Measurements from ENCODE around the gene P2RY8. TPM values are rescaled to one million over a fixed set of nuclear protein-coding genes. Genes with fewer than 3 reads are reported as not detected.
A peak's percentile ranks its signal among the peaks of the same experiment; 100 is the strongest.

The P2RY8 gene
- total and polyA plus RNA-seq, 10 of the 15 experiments (the other 5 are each of a cell fraction or from before 2014, with no cell fraction given), result 2.0 to 64.4 (median 36.5) TPM

- CTCF ChIA-PET, result no interaction called here
- H3K27me3 ChIP-seq (replicated peaks in 1 of 2; ENCODE audit: control insufficient read depth in 2 of 2, insufficient read depth in 2 of 2, low read length in 1 of 2), result no peaks in the 10 kb centered on the region
- H3K4me3 ChIP-seq, result peak overlapping the region; percentile 78
- POLR2A ChIA-PET, result no interaction called here
- H3K79me2 ChIP-seq (ENCODE audit: control insufficient read depth, insufficient read depth, low read length), result peaks cover 18% of the 10 kb centered on the region
- in situ Hi-C loops (cut with MboI) (no loop called here), intact Hi-C loops (cut with micrococcal nuclease; ENCODE audit: unreplicated experiment) (loop anchor here (2.0 kb wide), 1 partner anchor 43 kb away; the partner anchor contains the start of gene P2RY8)
- H3K36me3 ChIP-seq (ENCODE audit: control insufficient read depth in 2 of 2, insufficient read depth in 2 of 2, low read length in 1 of 2), result peaks cover 4% of the 10 kb centered on the region in 2 experiments; a peak in 2 of 4 replicates
- FAIRE-seq (peak; percentile 23), ATAC-seq (peak; percentile 77), DNase-seq (ENCODE audit: low read depth, low spot score) (no peak)
- WGBS (ENCODE audit: insufficient coverage, insufficient replicate concordance, low lambda C conversion rate, missing lambda C conversion rate), result 3% methylated on average over 15 of the region's 15 CpGs
- peak overlapping the region; percentile 87 for H3K27ac ChIP-seq (ENCODE audit: control insufficient read depth, insufficient read depth)
- H3K9ac ChIP-seq (ENCODE audit: control insufficient read depth, insufficient read depth, low read length), result peak overlapping the region; percentile 83
- H2AFZ ChIP-seq (ENCODE audit: control insufficient read depth, low read depth, low read length), result no peak overlapping the region
- RAD21 ChIA-PET (ENCODE audit: unreplicated experiment), result no interaction called here
- SMC1A ChIA-PET (ENCODE audit: uncharacterized antibody, unreplicated experiment), result no interaction called here
- BruUV-seq (replicated peaks), result TSS peak; percentile 70
- no peaks in the 10 kb centered on the region for H4K20me1 ChIP-seq (ENCODE audit: control insufficient read depth, insufficient read depth)
- no peaks in the 10 kb centered on the region; the same call in 2 of the 3 replicates for H3K9me3 ChIP-seq (replicated peaks; ENCODE audit: control insufficient read depth, insufficient read depth, low read length)
- peaks cover 20% of the 10 kb centered on the region for H3K4me1 ChIP-seq (ENCODE audit: control insufficient read depth, insufficient read depth, low read length)
- H3K4me2 ChIP-seq (ENCODE audit: control insufficient read depth, insufficient read depth), result peak overlapping the region; percentile 100
- TF ChIP-seq LARP7 (IDR thresholded peaks at IDR 0.05) (peak; percentile 73; the same call in 1 of the 2 replicates), CBX5 (IDR thresholded peaks at IDR 0.05; ENCODE audit: low read depth) (0 out of 2 replicates have a peak, but pooled peaks have one; percentile 84), REST (IDR thresholded peaks at IDR 0.05; ENCODE audit: low read depth, low read length) (no peak), TARDBP (IDR thresholded peaks at IDR 0.05; ENCODE audit: borderline replicate concordance) (no peak), ETV6 (conservative IDR thresholded peaks at IDR 0.05 in 1 of 2, IDR thresholded peaks at IDR 0.05 in 1 of 2; ENCODE audit: borderline replicate concordance in 1 of 2, low read depth in 1 of 2) (0 out of 4 replicates have a peak, but pooled peaks of 1 of the 2 experiments have one; percentile 30), POLR2A (IDR thresholded peaks at IDR 0.05; ENCODE audit: low read depth, low read length) (peak; percentile 70), EP300 (IDR thresholded peaks at IDR 0.05; ENCODE audit: borderline replicate concordance in 1 of 2, control insufficient read depth in 1 of 2, low read depth in 2 of 2, low read length in 2 of 2) (peak; percentile 12 to 48; a peak in 2 of 4 replicates), GATAD2B (conservative IDR thresholded peaks at IDR 0.05; ENCODE audit: low read depth) (peak; percentile 51; the same call in 1 of the 2 replicates), CHD1 (IDR thresholded peaks at IDR 0.05; ENCODE audit: low read depth, low read length) (no peak), ATF2 (IDR thresholded peaks at IDR 0.05; ENCODE audit: low read length) (peak; percentile 54; the same call in 1 of the 2 replicates), IKZF2 (IDR thresholded peaks at IDR 0.05) (peak; percentile 83 to 90)
- TF ChIP-seq, protein P1, sequence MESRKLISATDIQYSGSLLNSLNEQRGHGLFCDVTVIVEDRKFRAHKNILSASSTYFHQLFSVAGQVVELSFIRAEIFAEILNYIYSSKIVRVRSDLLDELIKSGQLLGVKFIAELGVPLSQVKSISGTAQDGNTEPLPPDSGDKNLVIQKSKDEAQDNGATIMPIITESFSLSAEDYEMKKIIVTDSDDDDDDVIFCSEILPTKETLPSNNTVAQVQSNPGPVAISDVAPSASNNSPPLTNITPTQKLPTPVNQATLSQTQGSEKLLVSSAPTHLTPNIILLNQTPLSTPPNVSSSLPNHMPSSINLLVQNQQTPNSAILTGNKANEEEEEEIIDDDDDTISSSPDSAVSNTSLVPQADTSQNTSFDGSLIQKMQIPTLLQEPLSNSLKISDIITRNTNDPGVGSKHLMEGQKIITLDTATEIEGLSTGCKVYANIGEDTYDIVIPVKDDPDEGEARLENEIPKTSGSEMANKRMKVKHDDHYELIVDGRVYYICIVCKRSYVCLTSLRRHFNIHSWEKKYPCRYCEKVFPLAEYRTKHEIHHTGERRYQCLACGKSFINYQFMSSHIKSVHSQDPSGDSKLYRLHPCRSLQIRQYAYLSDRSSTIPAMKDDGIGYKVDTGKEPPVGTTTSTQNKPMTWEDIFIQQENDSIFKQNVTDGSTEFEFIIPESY (IDR thresholded peaks at IDR 0.05), result no peak
- TF ChIP-seq, protein P2, sequence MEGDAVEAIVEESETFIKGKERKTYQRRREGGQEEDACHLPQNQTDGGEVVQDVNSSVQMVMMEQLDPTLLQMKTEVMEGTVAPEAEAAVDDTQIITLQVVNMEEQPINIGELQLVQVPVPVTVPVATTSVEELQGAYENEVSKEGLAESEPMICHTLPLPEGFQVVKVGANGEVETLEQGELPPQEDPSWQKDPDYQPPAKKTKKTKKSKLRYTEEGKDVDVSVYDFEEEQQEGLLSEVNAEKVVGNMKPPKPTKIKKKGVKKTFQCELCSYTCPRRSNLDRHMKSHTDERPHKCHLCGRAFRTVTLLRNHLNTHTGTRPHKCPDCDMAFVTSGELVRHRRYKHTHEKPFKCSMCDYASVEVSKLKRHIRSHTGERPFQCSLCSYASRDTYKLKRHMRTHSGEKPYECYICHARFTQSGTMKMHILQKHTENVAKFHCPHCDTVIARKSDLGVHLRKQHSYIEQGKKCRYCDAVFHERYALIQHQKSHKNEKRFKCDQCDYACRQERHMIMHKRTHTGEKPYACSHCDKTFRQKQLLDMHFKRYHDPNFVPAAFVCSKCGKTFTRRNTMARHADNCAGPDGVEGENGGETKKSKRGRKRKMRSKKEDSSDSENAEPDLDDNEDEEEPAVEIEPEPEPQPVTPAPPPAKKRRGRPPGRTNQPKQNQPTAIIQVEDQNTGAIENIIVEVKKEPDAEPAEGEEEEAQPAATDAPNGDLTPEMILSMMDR (IDR thresholded peaks at IDR 0.05 in 2 of 3, conservative IDR thresholded peaks at IDR 0.05 in 1 of 3; ENCODE audit: control insufficient read depth in 2 of 3, extremely low read depth in 1 of 3, insufficient read depth in 1 of 3, low read depth in 3 of 3, low read length in 3 of 3), result no peak
Measured at GRCh38 chrX:1493877-1494510, 43.0 kb downstream of the P2RY8 start.
